Adrenal gland (tissue), 12 donors: Measurements from ENCODE around the gene MPPED1. TPM values are rescaled to one million over a fixed set of nuclear protein-coding genes. Genes with fewer than 3 reads are reported as not detected.

Source experiments
- DNase-seq, 7 donors: peaks; one replicate each; pipeline ENCODE4 v3.0.0-alpha.2; 2019 to 2020
- H3K27ac ChIP-seq, 5 donors: fragments of 200-600 bp; sonication (generic) in 4 of 5; 1 replicate in 3 of 5; 2 replicates in 2 of 5; pipeline versions ENCODE4 v1.5.1 to v1.8.0; 2016 to 2020; ENCODE audit warnings: mild to moderate bottlenecking in 1 of 5
- H3K27me3 ChIP-seq: fragments of 200-600 bp; 2 replicates; pipeline ENCODE4 v1.8.0; 2021
- H3K36me3 ChIP-seq, 2 donors: fragments of 200-600 bp; replicated peaks in 1 of 2; 1 replicate in 1 of 2; 2 replicates in 1 of 2; pipeline versions ENCODE4 v1.5.1 to v1.8.0; 2018 to 2022
- H3K4me1 ChIP-seq, 2 donors: fragments of 200-600 bp; replicated peaks in 1 of 2; 1 replicate in 1 of 2; 2 replicates in 1 of 2; pipeline versions ENCODE4 v1.5.1 to v1.8.0; 2018 to 2021
- H3K4me3 ChIP-seq, 4 donors: fragments of 200-600 bp; sonication (generic) in 3 of 4; one replicate each; pipeline ENCODE4 v1.5.1; 2016 to 2018
- H3K9me3 ChIP-seq, 3 donors: fragments of 200-600 bp; sonication (generic) in 1 of 3; replicated peaks in 1 of 3; 1 replicate in 2 of 3; 2 replicates in 1 of 3; pipeline versions ENCODE4 v1.5.1 to v1.8.0; 2016 to 2021
- POLR2A ChIP-seq, 2 donors: fragments of 450-650 bp; IDR thresholded peaks; one replicate each; pipeline ENCODE4 v1.6.1; 2017; ENCODE audit warnings: antibody characterized with exemption in 2 of 2, mild to moderate bottlenecking in 2 of 2, moderate library complexity in 1 of 2
- WGBS, 4 donors: extraction: QIAGEN DNeasy Blood & Tissue Kit in 2 of 4; methylation state at CpG; one replicate each; pipeline versions ENCODE4 v1.1.5 to v1.1.7; 2013 to 2017; 5-methylcytosine and 5-hydroxymethylcytosine counted together
- intact Hi-C, 2 donors: fragments of 100-400 bp; cut with DNase I; formaldehyde crosslinking; loops; one replicate each; pipeline versions ENCODE4 v1.14.1 to v1.15.0; 2022 to 2023
- polyA plus RNA-seq, 3 donors: library from polyadenylated mRNA; stranded (reverse); fragments of 200-250 nt in 2 of 3; fragments of 350-450 nt in 1 of 3; fragmentation: Illumina TruSeq in 1 of 3; extraction: RNeasy Lipid Tissue Mini Kit (QIAGEN cat#74804) in 1 of 3; gene quantifications; one replicate each; pipeline ENCODE4 v1.2.3, GENCODE V29; 2013 to 2014
- total RNA-seq, 9 donors: library from RNA; depleted of rRNA in 4 of 9; stranded (reverse); fragments of >200 nt in 4 of 9; fragments of 120-200 nt in 1 of 9; fragmentation: NEBNext Ultra II Directional in 1 of 9; extraction: Animal tissue kit (Norgen Biotek cat#: 25700) in 1 of 9; gene quantifications; one replicate each; pipeline versions ENCODE4 v1.1.0 to v1.2.4, GENCODE V29; 2013 to 2023
- TF ChIP-seq, protein P1 (sequence below), 6 experiments: fragments of 450-650 bp in 4 of 6; fragments of 200-600 bp in 2 of 6; sonication (generic) in 1 of 6; IDR thresholded peaks; 1 replicate in 5 of 6; 2 replicates in 1 of 6; pipeline versions ENCODE4 v1.5.1 to v1.8.0; 2016 to 2021; ENCODE audit warnings: antibody characterized with exemption in 6 of 6, mild to moderate bottlenecking in 2 of 6, moderate library complexity in 1 of 6
- donor health status: healthy with polysubstance abuse.
- donor health status: Bipolar disorder and iron deficiency.
- donor health status: DM: yes; HTN: yes; CAD: no.
- donor health status: DM: no; HTN: no; CAD: no.
- donor health status: DM: no; HTN: no; CAD: no.
- donor health status: DM: yes; HTN: yes; CAD: no.

Gene MPPED1
- total and polyA plus RNA-seq, 12 donors, result 0.07 to 0.44 (median 0.11) TPM; not detected in 8

DNA sequence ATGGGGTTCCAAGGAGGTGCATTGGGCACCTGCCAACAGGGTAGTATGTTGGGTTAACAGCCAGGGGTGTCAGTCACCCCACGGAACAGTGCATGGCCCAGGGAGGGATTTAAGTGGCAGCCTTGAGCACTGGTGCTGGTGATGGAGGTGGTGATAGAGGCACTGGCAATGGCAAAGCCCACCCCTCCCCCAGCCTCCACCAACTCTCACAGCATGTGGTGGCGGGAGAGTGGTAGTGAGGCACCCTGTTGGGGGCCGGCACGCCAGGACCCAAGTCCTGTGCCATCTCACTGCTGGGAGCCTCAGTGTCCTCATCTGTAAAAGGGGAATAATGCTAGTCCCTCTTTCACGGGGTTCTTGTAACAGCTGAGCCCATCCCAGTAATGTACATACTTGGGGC is 81.5 kb downstream of the MPPED1 start:
- no peaks in the 10 kb centered on the region for H3K36me3 ChIP-seq
- WGBS, 4 donors, result 71 to 94% (median 83%) methylated on average over 4 to 5 of the region's 5 CpGs
- no peak overlapping the region for H3K4me3 ChIP-seq
- intact Hi-C loops, result no loop called here
- no peaks in the 10 kb centered on the region for H3K9me3 ChIP-seq
- H3K27me3 ChIP-seq, result no peaks in the 10 kb centered on the region
- H3K4me1 ChIP-seq, result no peaks in the 10 kb centered on the region
- no peak for DNase-seq
- TF ChIP-seq POLR2A (IDR thresholded peaks at IDR 0.05), result no peak
- TF ChIP-seq, protein P1, sequence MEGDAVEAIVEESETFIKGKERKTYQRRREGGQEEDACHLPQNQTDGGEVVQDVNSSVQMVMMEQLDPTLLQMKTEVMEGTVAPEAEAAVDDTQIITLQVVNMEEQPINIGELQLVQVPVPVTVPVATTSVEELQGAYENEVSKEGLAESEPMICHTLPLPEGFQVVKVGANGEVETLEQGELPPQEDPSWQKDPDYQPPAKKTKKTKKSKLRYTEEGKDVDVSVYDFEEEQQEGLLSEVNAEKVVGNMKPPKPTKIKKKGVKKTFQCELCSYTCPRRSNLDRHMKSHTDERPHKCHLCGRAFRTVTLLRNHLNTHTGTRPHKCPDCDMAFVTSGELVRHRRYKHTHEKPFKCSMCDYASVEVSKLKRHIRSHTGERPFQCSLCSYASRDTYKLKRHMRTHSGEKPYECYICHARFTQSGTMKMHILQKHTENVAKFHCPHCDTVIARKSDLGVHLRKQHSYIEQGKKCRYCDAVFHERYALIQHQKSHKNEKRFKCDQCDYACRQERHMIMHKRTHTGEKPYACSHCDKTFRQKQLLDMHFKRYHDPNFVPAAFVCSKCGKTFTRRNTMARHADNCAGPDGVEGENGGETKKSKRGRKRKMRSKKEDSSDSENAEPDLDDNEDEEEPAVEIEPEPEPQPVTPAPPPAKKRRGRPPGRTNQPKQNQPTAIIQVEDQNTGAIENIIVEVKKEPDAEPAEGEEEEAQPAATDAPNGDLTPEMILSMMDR (IDR thresholded peaks at IDR 0.05), result no peak
- no peak overlapping the region for H3K27ac ChIP-seq

DNA sequence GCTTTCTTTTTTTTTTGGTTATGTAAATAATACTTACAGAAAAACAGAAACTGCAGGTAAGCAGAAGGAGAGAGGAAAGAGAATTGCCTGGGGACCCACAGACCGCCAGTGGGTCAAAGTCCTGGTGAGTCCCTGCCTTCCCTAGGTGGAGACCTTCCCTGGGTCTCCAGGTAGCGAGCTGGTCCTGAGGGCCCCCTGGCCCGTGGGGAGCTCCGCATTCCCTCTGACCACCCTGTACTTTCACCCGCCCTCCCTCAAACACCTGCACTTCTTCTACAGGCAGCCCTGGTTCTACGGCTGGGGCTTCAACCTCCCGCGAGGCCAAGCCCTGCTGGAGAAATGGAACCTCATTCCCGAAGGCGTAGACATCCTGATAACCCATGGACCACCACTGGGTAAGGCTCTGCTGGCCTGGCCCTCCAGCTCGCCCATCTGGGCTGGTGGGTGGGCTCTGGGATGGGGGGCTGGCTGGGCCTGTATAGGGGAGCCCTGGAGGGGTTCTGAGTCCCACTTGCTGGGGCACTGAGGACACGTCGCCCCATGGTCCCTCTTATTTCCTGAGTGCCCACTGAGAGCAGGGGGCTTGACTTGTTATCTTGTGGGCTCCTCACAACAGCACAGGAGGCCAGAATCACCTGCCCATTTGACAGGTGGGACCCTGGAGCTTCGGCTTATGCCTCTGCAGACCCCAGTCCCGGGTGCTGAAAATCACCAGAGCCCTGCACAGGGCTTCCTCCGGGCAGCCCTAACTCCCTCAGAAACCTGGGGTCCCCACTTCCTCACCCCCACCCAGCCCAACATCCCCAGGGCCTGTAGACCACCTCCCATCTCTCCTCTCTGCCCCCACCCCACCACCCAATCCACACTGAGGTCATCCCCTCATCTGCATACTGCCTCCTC is 86.4 kb downstream of the MPPED1 start:
- H3K27ac ChIP-seq, result no peak overlapping the region
- H3K9me3 ChIP-seq, result no peaks in the 10 kb centered on the region
- no peaks in the 10 kb centered on the region for H3K4me1 ChIP-seq
- no peak for DNase-seq
- TF ChIP-seq, protein P1 (IDR thresholded peaks at IDR 0.05), result no peak
- no peak for TF ChIP-seq POLR2A (IDR thresholded peaks at IDR 0.05)
- H3K4me3 ChIP-seq, result no peak overlapping the region
- WGBS, 4 donors, result 86 to 93% (median 91%) methylated on average over 10 to 16 of the region's 16 CpGs
- intact Hi-C loops, result no loop called here
- no peaks in the 10 kb centered on the region for H3K36me3 ChIP-seq
- no peaks in the 10 kb centered on the region for H3K27me3 ChIP-seq

DNA sequence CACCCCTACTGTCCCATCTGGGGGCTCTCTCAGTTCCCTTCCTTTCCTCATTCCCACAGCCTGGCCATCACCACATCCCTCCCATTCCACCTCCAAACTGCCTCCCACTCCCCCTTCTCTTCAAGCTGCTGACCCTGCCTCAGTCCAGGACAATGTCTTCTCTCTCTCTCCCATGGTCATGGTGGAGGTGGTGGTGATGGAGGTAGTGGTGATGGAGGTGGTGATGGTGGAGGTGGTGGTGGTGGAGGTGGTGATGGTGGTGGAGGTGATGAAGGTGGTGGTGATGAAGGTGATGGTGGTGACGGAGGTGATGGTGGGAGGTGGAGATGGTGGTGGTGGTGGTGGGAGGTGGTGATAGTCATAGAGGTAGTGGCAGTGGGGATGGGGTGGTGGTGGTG is 87.0 kb downstream of the MPPED1 start:
- Histone ChIP-seq H3K9me3 (no peaks in the 10 kb centered on the region), H3K4me3 (no peak overlapping the region), H3K27ac (no peak overlapping the region), H3K36me3 (no peaks in the 10 kb centered on the region), H3K4me1 (no peaks in the 10 kb centered on the region), H3K27me3 (no peaks in the 10 kb centered on the region)
- no peak for DNase-seq
- WGBS, 4 donors, result 75 to 88% (median 86%) methylated on average over 1 of the region's 1 CpG
- TF ChIP-seq, protein P1 (IDR thresholded peaks at IDR 0.05), result no peak
- no peak for TF ChIP-seq POLR2A (IDR thresholded peaks at IDR 0.05)
- intact Hi-C loops, result no loop called here

DNA sequence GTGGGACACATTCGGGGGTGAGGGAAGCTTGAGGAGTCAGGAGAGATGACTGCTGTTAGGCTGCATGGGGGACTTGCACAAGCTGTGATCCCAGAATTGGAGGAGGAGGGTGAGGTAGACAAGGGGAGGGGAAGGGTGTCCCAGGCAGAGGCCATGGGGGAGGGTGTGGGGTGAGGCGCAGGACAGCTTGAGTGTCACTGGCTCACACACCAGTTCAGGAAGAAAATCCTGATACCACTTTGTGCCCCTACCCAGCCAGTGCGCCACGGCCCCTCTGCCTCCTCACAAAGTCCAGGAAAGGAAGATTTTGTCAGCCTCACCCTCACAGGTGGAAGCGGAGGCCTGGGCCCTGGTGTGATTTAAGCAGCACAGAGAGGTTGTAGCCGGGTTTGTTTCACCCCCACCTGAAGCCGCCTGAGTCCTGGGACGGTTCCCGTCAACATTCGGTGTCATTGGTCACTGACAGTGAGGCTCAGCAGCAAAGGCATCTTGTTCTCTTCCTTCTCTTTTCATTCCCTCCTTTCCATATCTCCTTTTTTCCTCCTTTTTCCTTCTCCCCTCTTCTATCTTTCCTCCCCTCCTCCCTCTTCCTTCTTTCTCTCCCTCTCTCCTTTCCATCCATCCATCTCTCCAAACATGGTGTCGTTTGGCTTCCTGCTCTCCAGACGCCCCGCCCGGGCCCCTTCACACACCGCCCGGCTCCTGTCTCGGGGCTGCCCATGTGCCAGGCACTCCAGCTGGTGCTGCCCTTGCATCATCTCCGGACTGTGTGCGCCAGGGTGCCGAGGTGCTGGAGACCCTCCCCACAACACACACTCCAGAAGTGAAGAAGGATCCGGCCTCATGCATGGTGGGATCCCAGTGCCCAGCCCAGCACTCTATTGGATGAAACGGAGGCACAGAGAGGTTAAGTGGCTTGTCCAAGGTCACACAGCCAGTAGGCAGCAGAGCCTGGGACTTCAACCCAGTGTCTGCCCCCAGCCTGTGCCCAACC is 89.3 kb downstream of the MPPED1 start:
- WGBS, 4 donors, result 74 to 80% (median 75%) methylated on average over 19 to 22 of the region's 22 CpGs
- Histone ChIP-seq H3K27me3 (no peaks in the 10 kb centered on the region), H3K36me3 (no peaks in the 10 kb centered on the region), H3K4me3 (no peak overlapping the region), H3K9me3 (no peaks in the 10 kb centered on the region), H3K4me1 (no peaks in the 10 kb centered on the region), H3K27ac (no peak overlapping the region)
- TF ChIP-seq, protein P1 (IDR thresholded peaks at IDR 0.05), result no peak
- no peak for TF ChIP-seq POLR2A (IDR thresholded peaks at IDR 0.05)
- intact Hi-C loops, result no loop called here
- no peak for DNase-seq
